ENCODE measurements around the gene OSBP. TPM values are rescaled to one million over a fixed set of nuclear protein-coding genes. Genes with fewer than 3 reads are reported as not detected.
A peak's percentile ranks its signal among the peaks of the same experiment; 100 is the strongest.

The OSBP gene
- total RNA-seq, 2 experiments from 2014 or later = 54.9 to 58.2 TPM

GRCh38 chr11:59551659-59552521 lies 63.7 kb downstream of the OSBP start:
- H3K27me3 Mint-ChIP-seq = peaks cover 16% of the 10 kb centered on the region
- intact Hi-C loops (cut with DNase I, micrococcal nuclease) = loop anchor here in 1 of 2 experiments (5.0 to 10.0 kb wide), 2 partner anchors 60 to 377 kb away; partner anchors contain the start of gene DTX4
- no peak overlapping the region for H3K27ac ChIP-seq (ENCODE audit: low read depth in 1 of 2, low read length in 2 of 2)
- H3K9me3 Mint-ChIP-seq = peaks cover 4% of the 10 kb centered on the region
- peak overlapping the region; percentile 94 for H3K4me3 Mint-ChIP-seq
- no peak for ATAC-seq (ENCODE audit: poor library complexity)
- H3K4me1 ChIP-seq (ENCODE audit: insufficient read depth, low read length) = peaks cover 28% of the 10 kb centered on the region
- peak in 3 of 14 experiments; percentile 35 to 41 (median 35) for DNase-seq
- H3K36me3 Mint-ChIP-seq (ENCODE audit: low read depth) = peaks cover 26% of the 10 kb centered on the region
- peak overlapping the region; percentile 57 for H3K4me3 ChIP-seq (ENCODE audit: low read length)
- no peak for TF ChIP-seq CTCF (IDR thresholded peaks at IDR 0.05)
- H3K36me3 ChIP-seq (ENCODE audit: insufficient read depth, low read length) = no peaks in the 10 kb centered on the region
- no peaks in the 10 kb centered on the region for H3K27me3 ChIP-seq (ENCODE audit: control insufficient read depth in 1 of 2, insufficient read depth in 2 of 2, low read length in 2 of 2)
- peak overlapping the region; percentile 99 for H3K27ac Mint-ChIP-seq
- peaks cover 0 to 5% of the 10 kb centered on the region in 2 experiments for H3K9me3 ChIP-seq (ENCODE audit: control insufficient read depth in 1 of 2, insufficient read depth in 1 of 2, low read length in 2 of 2)
- ChIA-PET CTCF (interaction anchor here (0.7 to 3.6 kb wide), 2 partner anchors 8 to 12 kb away, joined by 3 to 19 read pairs; no protein-coding TSS in a partner anchor), POLR2A (interaction anchor here (0.6 to 4.4 kb wide), 5 partner anchors 8 to 64 kb away, joined by 3 to 50 read pairs (median 10); partner anchors contain the start of gene OSBP)
- H3K4me1 Mint-ChIP-seq (ENCODE audit: low read depth) = peaks cover 46% of the 10 kb centered on the region

- H3K27me3 ChIP-seq (ENCODE audit: control insufficient read depth in 1 of 2, insufficient read depth in 2 of 2, low read length in 2 of 2) = no peaks in the 10 kb centered on the region
- Mint-ChIP-seq H3K4me1 (ENCODE audit: low read depth) (peaks cover 40% of the 10 kb centered on the region), H3K9me3 (peaks cover 4% of the 10 kb centered on the region), H3K27me3 (peaks cover 12% of the 10 kb centered on the region), H3K4me3 (peak overlapping the region; percentile 94), H3K36me3 (ENCODE audit: low read depth) (peaks cover 26% of the 10 kb centered on the region), H3K27ac (peak overlapping the region; percentile 99)
- H3K4me1 ChIP-seq (ENCODE audit: insufficient read depth, low read length) = peaks cover 21% of the 10 kb centered on the region
- peak overlapping the region; percentile 57 for H3K4me3 ChIP-seq (ENCODE audit: low read length)
- no peaks in the 10 kb centered on the region for H3K36me3 ChIP-seq (ENCODE audit: insufficient read depth, low read length)
- H3K27ac ChIP-seq (ENCODE audit: low read depth in 1 of 2, low read length in 2 of 2) = peak overlapping the region in 1 of 2 donors; percentile 37
- intact Hi-C loops (cut with DNase I, micrococcal nuclease) = loop anchor here (1.0 to 10.0 kb wide), 7 partner anchors 9 to 376 kb away; partner anchors contain the start of genes DTX4 (in 1 of the 2) and PATL1 (in 1 of the 2)
- peaks cover 0 to 5% of the 10 kb centered on the region in 2 experiments for H3K9me3 ChIP-seq (ENCODE audit: control insufficient read depth in 1 of 2, insufficient read depth in 1 of 2, low read length in 2 of 2)
- peak; percentile 61 for ATAC-seq (ENCODE audit: poor library complexity)
- no peak for TF ChIP-seq CTCF (IDR thresholded peaks at IDR 0.05)
- ChIA-PET POLR2A (interaction anchor here (0.6 to 4.4 kb wide), 7 partner anchors 9 to 118 kb away, joined by 4 to 50 read pairs (median 15); partner anchors contain the start of genes OSBP and PATL1), CTCF (interaction anchor here (0.7 to 3.6 kb wide), 5 partner anchors 9 to 64 kb away, joined by 3 to 19 read pairs (median 9); partner anchors contain the start of gene OSBP)
- DNase-seq = peak; percentile 60 to 91 (median 76)
These were observed 64.5 kb downstream of the OSBP start for GRCh38 chr11:59550842-59551658.
